Ishikawa (cell line): ENCODE measurements around the gene VDR.

Source experiments
- CEBPB ChIP-seq: IDR thresholded peaks from 2 replicates; pipeline ENCODE4 v1.6.1; 2012
- CREB1 ChIP-seq: IDR thresholded peaks from 2 replicates; pipeline ENCODE4 v1.6.1; 2012; ENCODE audit warnings: low read depth
- EGR1 ChIP-seq: IDR thresholded peaks from 2 replicates; pipeline ENCODE4 v1.6.1; 2012
- EP300 ChIP-seq: IDR thresholded peaks from 2 replicates; pipeline ENCODE4 v1.6.1; 2012; ENCODE audit warnings: borderline replicate concordance
- FOXM1 ChIP-seq: IDR thresholded peaks from 2 replicates; pipeline ENCODE4 v1.6.1; 2012; ENCODE audit warnings: low read depth, borderline replicate concordance
- MAX ChIP-seq: IDR thresholded peaks from 2 replicates; pipeline ENCODE4 v1.6.1; 2012
- NFIC ChIP-seq: IDR thresholded peaks from 2 replicates; pipeline ENCODE4 v1.6.1; 2012
- RAD21 ChIP-seq: IDR thresholded peaks from 2 replicates; pipeline ENCODE4 v1.6.1; 2012; ENCODE audit warnings: low read depth
- REST ChIP-seq: IDR thresholded peaks from 2 replicates; pipeline ENCODE4 v1.6.1; 2012; ENCODE audit warnings: low read depth, mild to moderate bottlenecking
- TAF1 ChIP-seq: IDR thresholded peaks from 2 replicates; pipeline ENCODE4 v1.6.1; 2012; ENCODE audit warnings: low read depth, mild to moderate bottlenecking
- TCF12 ChIP-seq: IDR thresholded peaks from 2 replicates; pipeline ENCODE4 v1.6.1; 2012; ENCODE audit warnings: low read depth
- TEAD4 ChIP-seq: IDR thresholded peaks from 2 replicates; pipeline ENCODE4 v1.6.1; 2012
- USF1 ChIP-seq: IDR thresholded peaks from 2 replicates; pipeline ENCODE4 v1.6.1; 2012
- YY1 ChIP-seq: IDR thresholded peaks from 2 replicates; pipeline ENCODE4 v1.6.1; 2012; ENCODE audit warnings: low read depth
- ZBTB7A ChIP-seq: IDR thresholded peaks from 2 replicates; pipeline ENCODE4 v1.6.1; 2012; ENCODE audit warnings: low read depth

The VDR gene

GRCh38 chr12:47881826-47882427 is 22.9 kb downstream of the VDR start:
- TF ChIP-seq ZBTB7A (no peak), YY1 (no peak), REST (no peak), TAF1 (no peak), TCF12 (no peak), NFIC (no peak), EP300 (no peak), TEAD4 (no peak), USF1 (no peak)

DNA sequence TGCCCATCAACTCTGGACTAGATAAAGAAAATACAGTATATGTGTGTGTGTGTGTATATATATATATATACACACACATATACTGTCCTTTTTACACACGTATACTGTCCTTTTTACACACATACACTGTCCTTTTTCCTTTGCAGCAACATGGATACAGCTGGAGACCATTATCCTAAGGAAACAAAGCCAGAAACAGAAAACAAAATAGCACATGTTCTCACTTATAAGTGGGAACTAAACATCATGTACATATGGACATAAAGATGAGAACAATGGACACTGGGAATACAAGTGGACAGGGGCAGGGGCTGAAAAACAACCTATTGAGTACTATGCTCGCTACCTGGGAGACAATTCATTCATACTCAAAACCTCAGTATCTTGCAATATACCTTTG is 23.7 kb downstream of the VDR start:
- TF ChIP-seq TAF1: no peak
- no peak for TF ChIP-seq EGR1
- TF ChIP-seq FOXM1: no peak
- TF ChIP-seq TEAD4: no peak
- no peak for TF ChIP-seq EP300
- TF ChIP-seq NFIC: no peak
- no peak for TF ChIP-seq REST
- TF ChIP-seq ZBTB7A: no peak
- TF ChIP-seq USF1: no peak
- TF ChIP-seq YY1: no peak
- no peak for TF ChIP-seq TCF12
- no peak for TF ChIP-seq CEBPB
- no peak for TF ChIP-seq RAD21
- TF ChIP-seq CREB1: no peak
- no peak for TF ChIP-seq MAX

DNA sequence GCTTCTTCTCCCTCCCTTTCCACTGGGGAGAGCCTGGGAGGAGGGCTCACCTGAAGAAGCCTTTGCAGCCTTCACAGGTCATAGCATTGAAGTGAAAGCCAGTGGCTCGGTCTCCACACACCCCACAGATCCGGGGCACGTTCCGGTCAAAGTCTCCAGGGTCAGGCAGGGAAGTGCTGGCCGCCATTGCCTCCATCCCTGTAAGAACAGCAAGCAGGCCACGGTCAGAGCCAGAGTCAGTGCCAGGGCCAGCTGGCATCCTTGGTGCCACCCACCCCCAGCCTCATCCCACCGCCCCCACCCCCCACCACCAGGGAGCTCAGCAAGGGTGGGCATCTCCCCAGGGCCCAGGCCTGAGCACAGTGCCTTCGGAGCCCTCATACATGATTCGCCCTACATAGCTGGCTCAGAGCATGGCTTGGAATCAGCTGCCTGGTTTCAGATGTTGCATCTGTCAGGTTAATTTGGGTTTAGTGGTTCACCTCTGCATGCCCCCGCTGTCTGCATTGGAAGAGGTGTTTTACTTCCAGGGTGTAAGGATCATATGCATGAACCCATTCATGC is 25.8 kb downstream of the VDR start:
- TF ChIP-seq CREB1 (no peak), CEBPB (no peak), ZBTB7A (no peak), REST (no peak), USF1 (no peak), NFIC (no peak), EP300 (no peak), EGR1 (no peak), TAF1 (no peak), MAX (no peak), FOXM1 (no peak), YY1 (no peak), RAD21 (no peak), TEAD4 (no peak), TCF12 (no peak)
